Uterus (tissue), 4 donors: ENCODE data around the gene SSTR4. TPM values are rescaled to one million over a fixed set of nuclear protein-coding genes. Genes with fewer than 3 reads are reported as not detected.
"Not testable (repeated sequence)": the region's sequence is repeated elsewhere in the genome, so short reads cannot be mapped to it uniquely, and the experiment has no call there.

Experiments
- DNase-seq, 2 donors: peaks; one replicate each; pipeline ENCODE4 v3.0.0-alpha.2; 2019 to 2020
- H3K27ac ChIP-seq, 2 donors: fragments of 200-600 bp; sonication (generic); 1 replicate in 1 of 2; 2 replicates in 1 of 2; pipeline ENCODE4 v1.5.1; 2016 to 2018
- H3K27me3 ChIP-seq, 2 donors: fragments of 200-600 bp; sonication (generic); one replicate each; pipeline ENCODE4 v1.5.1; 2018 to 2019; ENCODE audit warnings: control low read depth in 1 of 2
- H3K36me3 ChIP-seq, 2 donors: fragments of 200-600 bp; sonication (generic); one replicate each; pipeline ENCODE4 v1.5.1; 2019; ENCODE audit warnings: control low read depth in 1 of 2
- H3K4me1 ChIP-seq, 2 donors: fragments of 200-600 bp; sonication (generic); one replicate each; pipeline ENCODE4 v1.5.1; 2018 to 2019; ENCODE audit warnings: control low read depth in 1 of 2
- H3K4me3 ChIP-seq, 2 donors: fragments of 200-600 bp; sonication (generic); 1 replicate in 1 of 2; 2 replicates in 1 of 2; pipeline ENCODE4 v1.5.1; 2018 to 2019; ENCODE audit warnings: mild to moderate bottlenecking in 1 of 2
- H3K9me3 ChIP-seq, 2 donors: fragments of 200-600 bp; sonication (generic); one replicate each; pipeline ENCODE4 v1.5.1; 2019; ENCODE audit warnings: control low read depth in 1 of 2
- POLR2A ChIP-seq, 2 donors: fragments of 450-650 bp; IDR thresholded peaks; one replicate each; pipeline ENCODE4 v1.6.1; 2016; ENCODE audit warnings: antibody characterized with exemption in 2 of 2, mild to moderate bottlenecking in 1 of 2, moderate library complexity in 1 of 2
- intact Hi-C: fragments of 100-400 bp; cut with DNase I; formaldehyde crosslinking; loops from one replicate; pipeline ENCODE4 v1.15.1; 2023; ENCODE audit warnings: low total_unique reads
- total RNA-seq, 4 donors: library from RNA; depleted of rRNA in 3 of 4; stranded (reverse); fragments of >200 nt in 3 of 4; gene quantifications; one replicate each; pipeline versions ENCODE4 v1.1.0 to v1.2.4, GENCODE V29; 2014 to 2023
- TF ChIP-seq, protein P1 (sequence below), 4 experiments: fragments of 200-600 bp in 2 of 4; fragments of 450-650 bp in 2 of 4; sonication (generic) in 2 of 4; IDR thresholded peaks; one replicate each; pipeline ENCODE4 v1.5.1; 2016 to 2019; ENCODE audit warnings: antibody characterized with exemption in 4 of 4, mild to moderate bottlenecking in 2 of 4, moderate library complexity in 1 of 4
- donor health status: DM: yes; HTN: yes; CAD: no.

Gene SSTR4, protein sequence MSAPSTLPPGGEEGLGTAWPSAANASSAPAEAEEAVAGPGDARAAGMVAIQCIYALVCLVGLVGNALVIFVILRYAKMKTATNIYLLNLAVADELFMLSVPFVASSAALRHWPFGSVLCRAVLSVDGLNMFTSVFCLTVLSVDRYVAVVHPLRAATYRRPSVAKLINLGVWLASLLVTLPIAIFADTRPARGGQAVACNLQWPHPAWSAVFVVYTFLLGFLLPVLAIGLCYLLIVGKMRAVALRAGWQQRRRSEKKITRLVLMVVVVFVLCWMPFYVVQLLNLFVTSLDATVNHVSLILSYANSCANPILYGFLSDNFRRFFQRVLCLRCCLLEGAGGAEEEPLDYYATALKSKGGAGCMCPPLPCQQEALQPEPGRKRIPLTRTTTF
- not detected for total RNA-seq

DNA sequence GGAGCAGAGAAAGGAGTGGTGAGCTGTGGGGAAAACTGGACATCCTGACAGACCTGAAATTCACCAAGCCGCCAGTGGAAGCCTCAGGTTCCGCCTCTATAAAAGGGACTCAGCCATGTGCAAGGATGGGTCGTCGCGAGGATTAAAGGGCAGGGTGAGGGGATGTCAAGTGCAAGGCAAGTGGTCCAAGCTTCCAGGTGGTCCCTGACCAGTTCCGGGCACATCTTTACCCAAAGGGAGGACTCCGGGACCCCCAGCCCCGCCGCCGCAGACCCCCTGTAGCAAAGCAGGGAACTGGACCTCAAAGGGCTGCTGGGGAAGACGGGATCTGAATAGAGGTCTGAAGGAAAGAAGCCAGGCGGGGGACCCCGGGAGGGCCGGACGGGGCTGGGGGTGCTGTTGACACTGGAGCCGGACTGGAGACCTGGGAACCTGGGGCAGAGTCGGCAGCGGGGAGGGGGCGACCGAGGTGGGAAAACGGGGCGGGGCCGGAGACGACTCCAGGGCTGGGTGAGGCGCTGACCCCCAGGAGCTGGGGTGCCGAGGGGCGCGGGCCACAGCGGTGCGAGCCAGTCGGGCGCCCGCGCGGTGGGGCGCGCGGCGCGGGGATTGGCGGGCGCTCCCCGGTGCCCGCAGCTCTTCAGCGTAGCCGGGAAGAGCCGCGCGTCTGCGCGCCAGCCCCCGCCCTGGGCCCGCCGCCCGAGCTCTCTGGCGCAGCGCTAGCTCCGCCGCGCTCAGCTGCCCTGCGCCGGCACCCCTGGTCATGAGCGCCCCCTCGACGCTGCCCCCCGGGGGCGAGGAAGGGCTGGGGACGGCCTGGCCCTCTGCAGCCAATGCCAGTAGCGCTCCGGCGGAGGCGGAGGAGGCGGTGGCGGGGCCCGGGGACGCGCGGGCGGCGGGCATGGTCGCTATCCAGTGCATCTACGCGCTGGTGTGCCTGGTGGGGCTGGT, at the start of gene SSTR4:
SSTR4 (plus strand) TSS at position 592 of the 951 bp plus-strand sequence; CDS start at position 764, 172 bp downstream.
- Histone ChIP-seq H3K27me3 (no peaks in the 10 kb centered on the region), H3K36me3 (no peaks in the 10 kb centered on the region), H3K4me1 (no peaks in the 10 kb centered on the region), H3K9me3 (no peaks in the 10 kb centered on the region), H3K27ac (no peak within 1 kb of the TSS), H3K4me3 (no peak within 1 kb of the TSS)
- intact Hi-C loops, result no loop called here
- no peak for DNase-seq
- TF ChIP-seq, protein P1, sequence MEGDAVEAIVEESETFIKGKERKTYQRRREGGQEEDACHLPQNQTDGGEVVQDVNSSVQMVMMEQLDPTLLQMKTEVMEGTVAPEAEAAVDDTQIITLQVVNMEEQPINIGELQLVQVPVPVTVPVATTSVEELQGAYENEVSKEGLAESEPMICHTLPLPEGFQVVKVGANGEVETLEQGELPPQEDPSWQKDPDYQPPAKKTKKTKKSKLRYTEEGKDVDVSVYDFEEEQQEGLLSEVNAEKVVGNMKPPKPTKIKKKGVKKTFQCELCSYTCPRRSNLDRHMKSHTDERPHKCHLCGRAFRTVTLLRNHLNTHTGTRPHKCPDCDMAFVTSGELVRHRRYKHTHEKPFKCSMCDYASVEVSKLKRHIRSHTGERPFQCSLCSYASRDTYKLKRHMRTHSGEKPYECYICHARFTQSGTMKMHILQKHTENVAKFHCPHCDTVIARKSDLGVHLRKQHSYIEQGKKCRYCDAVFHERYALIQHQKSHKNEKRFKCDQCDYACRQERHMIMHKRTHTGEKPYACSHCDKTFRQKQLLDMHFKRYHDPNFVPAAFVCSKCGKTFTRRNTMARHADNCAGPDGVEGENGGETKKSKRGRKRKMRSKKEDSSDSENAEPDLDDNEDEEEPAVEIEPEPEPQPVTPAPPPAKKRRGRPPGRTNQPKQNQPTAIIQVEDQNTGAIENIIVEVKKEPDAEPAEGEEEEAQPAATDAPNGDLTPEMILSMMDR (IDR thresholded peaks at IDR 0.05), result no peak
- TF ChIP-seq POLR2A (IDR thresholded peaks at IDR 0.05), result no peak

- Histone ChIP-seq H3K9me3 (no peaks in the 10 kb centered on the region), H3K27me3 (no peaks in the 10 kb centered on the region), H3K4me3 (no peak overlapping the region), H3K27ac (no peak overlapping the region), H3K36me3 (no peaks in the 10 kb centered on the region), H3K4me1 (no peaks in the 10 kb centered on the region)
- no peak for DNase-seq
- no peak for TF ChIP-seq POLR2A (IDR thresholded peaks at IDR 0.05)
- TF ChIP-seq, protein P1 (IDR thresholded peaks at IDR 0.05), result no peak
- intact Hi-C loops, result no loop called here
Observed at GRCh38 chr20:22986601-22987000, 48.5 kb upstream of the SSTR4 start.

GRCh38 chr20:22991424-22991823, 43.7 kb upstream of the SSTR4 start:
- H3K36me3 ChIP-seq, H3K4me3 ChIP-seq, DNase-seq, H3K4me1 ChIP-seq, H3K9me3 ChIP-seq, H3K27ac ChIP-seq, H3K27me3 ChIP-seq, intact Hi-C loops: not testable (repeated sequence)

GRCh38 chr20:22993823-22994222, 41.3 kb upstream of the SSTR4 start:
- intact Hi-C loops, result no loop called here
- DNase-seq, result no peak
- no peak overlapping the region for H3K4me3 ChIP-seq

DNA sequence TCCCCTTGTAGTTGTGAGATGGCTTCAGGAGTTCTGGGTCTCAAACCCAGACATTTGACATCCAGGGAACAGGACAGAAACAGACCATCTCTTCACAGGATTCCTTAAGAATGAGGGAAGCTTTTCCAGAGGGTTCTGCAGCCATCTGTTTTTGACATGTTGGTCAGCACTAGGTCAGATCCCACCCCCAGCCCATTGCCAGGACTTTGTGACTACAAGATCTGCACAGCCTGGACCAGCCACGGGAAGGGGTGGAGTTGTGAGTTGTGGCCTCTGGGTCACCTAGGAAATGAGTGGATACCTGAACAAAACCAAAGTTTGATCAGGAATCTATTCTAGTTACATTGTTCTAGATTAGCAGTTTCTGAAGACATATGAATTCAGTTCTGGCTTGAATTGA, 39.2 kb upstream of the SSTR4 start:
- DNase-seq, result no peak
- intact Hi-C loops, result no loop called here
- TF ChIP-seq, protein P1 (IDR thresholded peaks at IDR 0.05), result no peak
- no peak for TF ChIP-seq POLR2A (IDR thresholded peaks at IDR 0.05)

More at GRCh38 chr20:22993823-22994222, 41.3 kb upstream of the SSTR4 start:
- Histone ChIP-seq H3K4me1 (no peaks in the 10 kb centered on the region), H3K36me3 (no peaks in the 10 kb centered on the region), H3K27me3 (no peaks in the 10 kb centered on the region), H3K27ac (no peak overlapping the region), H3K9me3 (no peaks in the 10 kb centered on the region)
- TF ChIP-seq, protein P1 (IDR thresholded peaks at IDR 0.05), result no peak
- no peak for TF ChIP-seq POLR2A (IDR thresholded peaks at IDR 0.05)

More for the DNA sequence above, 39.2 kb upstream of the SSTR4 start:
- no peaks in the 10 kb centered on the region for H3K4me1 ChIP-seq
- H3K27me3 ChIP-seq, result no peaks in the 10 kb centered on the region
- H3K4me3 ChIP-seq, result no peak overlapping the region
- no peaks in the 10 kb centered on the region for H3K9me3 ChIP-seq
- no peaks in the 10 kb centered on the region for H3K36me3 ChIP-seq
- H3K27ac ChIP-seq, result no peak overlapping the region
